G401 (cell line): ENCODE results near the gene CFAP20. TPM values are rescaled to one million over a fixed set of nuclear protein-coding genes. Genes with fewer than 3 reads are reported as not detected.
"Not testable (repeated sequence)": the region's sequence is repeated elsewhere in the genome, so short reads cannot be mapped to it uniquely, and the experiment has no call there.

ENCODE experiments used
- DNase-seq: peaks from one replicate; pipeline ENCODE4 v3.0.0-alpha.2; 2015; ENCODE audit warnings: low spot score
- in situ Hi-C: cut with HindIII; loops from 2 replicates; pipeline ENCODE4 v1.10.0; 2016; ENCODE audit warnings: low sequenced_read_pairs, mixed read lengths
- total RNA-seq: library from RNA; depleted of rRNA; stranded (reverse); fragments of >200 nt; shearing (Covaris generic); gene quantifications from 2 replicates; pipeline ENCODE4 v1.2.3, GENCODE V29; 2014

The CFAP20 gene
- total RNA-seq, 1 experiment from 2014 or later: 89.6 TPM

GRCh38 chr16:58105631-58106030 is 23.6 kb downstream of the CFAP20 start:
- in situ Hi-C loops: no loop called here

GRCh38 chr16:58102665-58103392 is 26.4 kb downstream of the CFAP20 start:
- no peak for DNase-seq
- in situ Hi-C loops: no loop called here

More at GRCh38 chr16:58105631-58106030, 23.6 kb downstream of the CFAP20 start:
- no peak for DNase-seq

- no peak for DNase-seq
- in situ Hi-C loops: no loop called here
These were observed 29.3 kb downstream of the CFAP20 start for GRCh38 chr16:58099956-58100300.

- DNase-seq: no peak
- in situ Hi-C loops: no loop called here
These were observed 29.9 kb downstream of the CFAP20 start for GRCh38 chr16:58099097-58099955.

GRCh38 chr16:58098207-58099096 is 30.7 kb downstream of the CFAP20 start:
- no peak for DNase-seq

GRCh38 chr16:58096249-58096648 is 32.9 kb downstream of the CFAP20 start:
- in situ Hi-C loops: no loop called here
- DNase-seq: no peak

More at GRCh38 chr16:58098207-58099096, 30.7 kb downstream of the CFAP20 start:
- in situ Hi-C loops: no loop called here

GRCh38 chr16:58095575-58095960 is 33.6 kb downstream of the CFAP20 start:
- in situ Hi-C loops, DNase-seq: not testable (repeated sequence)

GRCh38 chr16:58094791-58095574 is 34.2 kb downstream of the CFAP20 start:
- DNase-seq: no peak
- in situ Hi-C loops: no loop called here

GRCh38 chr16:58094026-58094425 is 35.2 kb downstream of the CFAP20 start:
- in situ Hi-C loops: no loop called here

GRCh38 chr16:58090396-58090795 is 38.8 kb downstream of the CFAP20 start:
- DNase-seq, in situ Hi-C loops: not testable (repeated sequence)

More at GRCh38 chr16:58094026-58094425, 35.2 kb downstream of the CFAP20 start:
- DNase-seq: no peak

GRCh38 chr16:58088091-58088490 is 41.1 kb downstream of the CFAP20 start:
- in situ Hi-C loops: no loop called here
- DNase-seq: no peak

GRCh38 chr16:58087209-58087913 is 41.8 kb downstream of the CFAP20 start:
- no peak for DNase-seq
- in situ Hi-C loops: no loop called here

GRCh38 chr16:58086381-58087208 is 42.6 kb downstream of the CFAP20 start:
- DNase-seq: no peak
- in situ Hi-C loops: no loop called here

- DNase-seq: no peak
- in situ Hi-C loops: no loop called here
These were observed 43.5 kb downstream of the CFAP20 start for GRCh38 chr16:58085584-58086251.

- in situ Hi-C loops: no loop called here
- no peak for DNase-seq
These were observed 44.0 kb downstream of the CFAP20 start for GRCh38 chr16:58085171-58085570.

- in situ Hi-C loops: no loop called here
- DNase-seq: no peak
These were observed 44.5 kb downstream of the CFAP20 start for GRCh38 chr16:58084635-58085034.

- DNase-seq: no peak
- in situ Hi-C loops: no loop called here
These were observed 46.8 kb downstream of the CFAP20 start for GRCh38 chr16:58082381-58082780.
